ENCODE results near the gene C1orf115.
"Not testable (repeated sequence)": the region's sequence is repeated elsewhere in the genome, so short reads cannot be mapped to it uniquely, and the experiment has no call there.

C1orf115 gene

GRCh38 chr1:220690140-220691052, at the start of gene C1orf115:
Gene C1orf115, plus strand, starts transcription at chr1:220690363. Its CDS starts 40 bp downstream, at chr1:220690403.
- no peak for DNase-seq (ENCODE audit: low read depth in 2 of 2)

DNA sequence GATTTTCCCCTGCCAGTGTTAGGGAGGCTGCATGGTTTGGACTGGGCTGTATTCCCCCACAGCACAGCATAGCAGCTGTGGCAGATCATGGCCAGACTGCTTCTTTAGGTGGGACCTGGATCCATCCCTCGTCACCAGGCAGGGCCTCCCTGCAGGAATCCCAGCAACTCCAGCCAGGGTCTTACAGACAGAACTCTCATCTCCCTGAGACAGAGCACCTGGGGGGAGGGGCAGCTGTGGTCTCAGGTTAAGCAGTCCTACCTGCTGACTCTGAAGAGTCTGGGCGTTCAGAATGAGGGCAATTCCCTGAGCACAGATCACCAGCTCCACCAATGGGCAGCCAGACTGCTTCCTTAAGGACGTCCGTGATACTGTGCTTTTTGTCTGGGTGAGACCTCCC, 47.9 kb upstream of the C1orf115 start:
- DNase-seq (ENCODE audit: low read depth in 2 of 2) = no peak

DNA sequence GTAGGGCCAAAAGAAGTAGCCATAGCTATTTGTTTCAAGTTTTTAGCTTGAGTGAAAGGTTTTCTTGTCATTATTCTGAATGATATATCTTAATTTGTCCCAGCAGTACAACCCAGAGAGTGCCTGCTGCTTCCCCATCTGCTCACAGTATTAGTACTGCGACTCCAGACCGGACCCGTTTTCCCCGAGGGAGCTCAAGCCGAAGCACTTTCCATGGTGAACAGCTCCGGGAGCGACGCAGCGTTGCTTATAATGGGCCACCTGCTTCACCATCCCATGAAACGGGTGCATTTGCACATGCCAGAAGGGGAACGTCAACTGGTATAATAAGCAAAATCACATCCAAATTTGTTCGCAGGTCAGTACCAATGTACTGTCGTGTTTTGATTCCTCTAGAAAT, 37.2 kb upstream of the C1orf115 start:
- DNase-seq (ENCODE audit: low read depth in 2 of 2) = no peak

- DNase-seq (ENCODE audit: low read depth in 2 of 2) = no peak
Measured at GRCh38 chr1:220655509-220655908, 34.7 kb upstream of the C1orf115 start.

GRCh38 chr1:220655961-220656740, 34.0 kb upstream of the C1orf115 start:
- no peak for DNase-seq (ENCODE audit: low read depth in 2 of 2)

- DNase-seq (ENCODE audit: low read depth in 2 of 2) = no peak
Measured at GRCh38 chr1:220666349-220666748, 23.8 kb upstream of the C1orf115 start.

GRCh38 chr1:220669005-220669404, 21.2 kb upstream of the C1orf115 start:
- DNase-seq (ENCODE audit: low read depth in 2 of 2) = no peak

- DNase-seq (ENCODE audit: low read depth in 2 of 2) = no peak
Measured at GRCh38 chr1:220670365-220670764, 19.8 kb upstream of the C1orf115 start.

GRCh38 chr1:220673921-220674320, 16.2 kb upstream of the C1orf115 start:
- DNase-seq (ENCODE audit: low read depth in 2 of 2) = no peak

GRCh38 chr1:220677251-220677650, 12.9 kb upstream of the C1orf115 start:
- DNase-seq (ENCODE audit: low read depth in 2 of 2) = no peak

GRCh38 chr1:220680085-220680687, 10.0 kb upstream of the C1orf115 start:
- no peak for DNase-seq (ENCODE audit: low read depth in 2 of 2)

DNA sequence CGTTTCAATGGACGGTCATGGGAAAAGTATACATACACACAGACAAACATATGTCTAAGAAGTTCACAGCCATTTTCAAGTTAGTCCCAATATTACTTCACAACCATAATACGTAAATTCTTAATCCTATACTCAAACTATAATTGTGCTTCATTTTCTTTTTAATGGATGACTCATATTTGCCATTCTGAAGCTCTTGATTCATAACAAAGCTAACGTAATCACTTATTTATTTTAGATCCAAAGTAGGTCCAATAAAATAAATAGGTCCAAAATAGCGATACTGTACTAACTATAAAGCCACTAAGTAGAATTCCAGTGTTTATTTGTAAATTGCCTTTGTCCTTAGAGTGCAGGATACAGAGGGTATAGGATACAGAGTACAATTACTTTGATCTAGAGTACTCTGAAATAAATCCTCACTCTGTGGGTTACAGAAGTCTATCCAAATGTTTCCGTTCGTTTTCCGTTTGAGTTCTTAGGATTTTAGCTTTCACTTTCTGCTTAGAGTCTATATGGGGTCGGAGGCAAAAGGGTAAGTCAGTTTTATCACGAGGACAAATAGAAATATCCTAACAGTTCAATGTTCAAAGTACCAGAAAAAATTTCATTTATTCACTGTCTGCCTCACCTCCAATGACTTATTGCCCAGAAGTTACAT, 8.8 kb upstream of the C1orf115 start:
- DNase-seq (ENCODE audit: low read depth in 2 of 2) = no peak

- DNase-seq (ENCODE audit: low read depth in 2 of 2) = no peak
Measured at GRCh38 chr1:220682901-220683576, 7.1 kb upstream of the C1orf115 start.

GRCh38 chr1:220683716-220684115, 6.4 kb upstream of the C1orf115 start:
- not testable (repeated sequence) for DNase-seq (ENCODE audit: low read depth in 2 of 2)

- DNase-seq (ENCODE audit: low read depth in 2 of 2) = no peak
Measured at GRCh38 chr1:220684890-220685289, 5.3 kb upstream of the C1orf115 start.

GRCh38 chr1:220685879-220686278, 4.3 kb upstream of the C1orf115 start:
- no peak for DNase-seq (ENCODE audit: low read depth in 2 of 2)

GRCh38 chr1:220687809-220688208, 2.4 kb upstream of the C1orf115 start:
- no peak for DNase-seq (ENCODE audit: low read depth in 2 of 2)

- no peak for DNase-seq (ENCODE audit: low read depth in 2 of 2)
Measured at GRCh38 chr1:220689666-220690065, 497 bp upstream of the C1orf115 start.

- DNase-seq (ENCODE audit: low read depth in 2 of 2) = no peak
Measured at GRCh38 chr1:220691053-220691684, 1.0 kb downstream of the C1orf115 start.

- DNase-seq (ENCODE audit: low read depth in 2 of 2) = no peak
Measured at GRCh38 chr1:220692436-220693228, 2.5 kb downstream of the C1orf115 start.
